IPS-NIHi11 (cell line): Measurements from ENCODE around the gene CCDC7.
"Not testable (repeated sequence)": the region's sequence is repeated elsewhere in the genome, so short reads cannot be mapped to it uniquely, and the experiment has no call there.

Experiments
- DNase-seq: peaks from one replicate; pipeline ENCODE4 v3.0.0; 2012; ENCODE audit warnings: mixed read lengths, low spot score

CCDC7 gene

GRCh38 chr10:32454148-32454547 is 8.2 kb downstream of the CCDC7 start:
- DNase-seq: no peak

- DNase-seq: no peak
Measured at GRCh38 chr10:32459051-32459698, 13.2 kb downstream of the CCDC7 start.

- DNase-seq: no peak
Measured at GRCh38 chr10:32461203-32461602, 15.3 kb downstream of the CCDC7 start.

- DNase-seq: no peak
Measured at GRCh38 chr10:32471232-32471631, 25.3 kb downstream of the CCDC7 start.

- no peak for DNase-seq
Measured at GRCh38 chr10:32477499-32477898, 31.6 kb downstream of the CCDC7 start.

GRCh38 chr10:32481606-32482005 is 35.7 kb downstream of the CCDC7 start:
- DNase-seq: no peak

- not testable (repeated sequence) for DNase-seq
Measured at GRCh38 chr10:32483019-32483502, 37.1 kb downstream of the CCDC7 start.

- not testable (repeated sequence) for DNase-seq
Measured at GRCh38 chr10:32488038-32488437, 42.1 kb downstream of the CCDC7 start.

- DNase-seq: no peak
Measured at GRCh38 chr10:32489158-32489557, 43.2 kb downstream of the CCDC7 start.

- DNase-seq: no peak
Measured at GRCh38 chr10:32489901-32490300, 44.0 kb downstream of the CCDC7 start.

- DNase-seq: not testable (repeated sequence)
Measured at GRCh38 chr10:32494562-32494961, 48.6 kb downstream of the CCDC7 start.

- DNase-seq: not testable (repeated sequence)
Measured at GRCh38 chr10:32500136-32500535, 54.2 kb downstream of the CCDC7 start.

GRCh38 chr10:32501906-32502305 is 56.0 kb downstream of the CCDC7 start:
- no peak for DNase-seq

- not testable (repeated sequence) for DNase-seq
Measured at GRCh38 chr10:32505762-32506420, 60.0 kb downstream of the CCDC7 start.

GRCh38 chr10:32511599-32511998 is 65.7 kb downstream of the CCDC7 start:
- DNase-seq: no peak

- DNase-seq: no peak
Measured at GRCh38 chr10:32516567-32517495, 70.9 kb downstream of the CCDC7 start.

- DNase-seq: no peak
Measured at GRCh38 chr10:32530231-32530630, 84.3 kb downstream of the CCDC7 start.

GRCh38 chr10:32538256-32538655 is 92.3 kb downstream of the CCDC7 start:
- DNase-seq: no peak

GRCh38 chr10:32540691-32541470 is 94.9 kb downstream of the CCDC7 start:
- DNase-seq: no peak

GRCh38 chr10:32548208-32548607 is 102.3 kb downstream of the CCDC7 start:
- DNase-seq: no peak

GRCh38 chr10:32556783-32557395 is 110.9 kb downstream of the CCDC7 start:
- DNase-seq: no peak
